ENCODE results near the gene LMCD1. TPM values are rescaled to one million over a fixed set of nuclear protein-coding genes. Genes with fewer than 3 reads are reported as not detected.

The LMCD1 gene
- total RNA-seq, 1 donor from 2014 or later: 1.3 TPM

GRCh38 chr3:8489278-8489792 is 12.3 kb upstream of the LMCD1 start:
- TF ChIP-seq CTCF (IDR thresholded peaks at IDR 0.05; ENCODE audit: partially characterized antibody, unreplicated experiment): no peak
- Mint-ChIP-seq H3K36me3 (ENCODE audit: unreplicated experiment) (peaks cover 4% of the 10 kb centered on the region), H3K9me3 (ENCODE audit: unreplicated experiment) (no peaks in the 10 kb centered on the region), H3K27ac (ENCODE audit: unreplicated experiment) (no peak overlapping the region), H3K4me3 (ENCODE audit: unreplicated experiment) (no peak overlapping the region), H3K4me1 (ENCODE audit: low read depth, unreplicated experiment) (peaks cover 2% of the 10 kb centered on the region), H3K27me3 (ENCODE audit: unreplicated experiment) (peaks cover 2% of the 10 kb centered on the region)
- DNase-seq: no peak

- no peaks in the 10 kb centered on the region for H3K36me3 Mint-ChIP-seq (ENCODE audit: unreplicated experiment)
- H3K4me1 Mint-ChIP-seq (ENCODE audit: low read depth, unreplicated experiment): peaks cover 2% of the 10 kb centered on the region
- no peak for TF ChIP-seq CTCF (IDR thresholded peaks at IDR 0.05; ENCODE audit: partially characterized antibody, unreplicated experiment)
- H3K9me3 Mint-ChIP-seq (ENCODE audit: unreplicated experiment): no peaks in the 10 kb centered on the region
- DNase-seq: no peak
- H3K27ac Mint-ChIP-seq (ENCODE audit: unreplicated experiment): no peak overlapping the region
- no peak overlapping the region for H3K4me3 Mint-ChIP-seq (ENCODE audit: unreplicated experiment)
- H3K27me3 Mint-ChIP-seq (ENCODE audit: unreplicated experiment): peaks cover 2% of the 10 kb centered on the region
These were observed 11.5 kb upstream of the LMCD1 start for GRCh38 chr3:8490079-8490552.

DNA sequence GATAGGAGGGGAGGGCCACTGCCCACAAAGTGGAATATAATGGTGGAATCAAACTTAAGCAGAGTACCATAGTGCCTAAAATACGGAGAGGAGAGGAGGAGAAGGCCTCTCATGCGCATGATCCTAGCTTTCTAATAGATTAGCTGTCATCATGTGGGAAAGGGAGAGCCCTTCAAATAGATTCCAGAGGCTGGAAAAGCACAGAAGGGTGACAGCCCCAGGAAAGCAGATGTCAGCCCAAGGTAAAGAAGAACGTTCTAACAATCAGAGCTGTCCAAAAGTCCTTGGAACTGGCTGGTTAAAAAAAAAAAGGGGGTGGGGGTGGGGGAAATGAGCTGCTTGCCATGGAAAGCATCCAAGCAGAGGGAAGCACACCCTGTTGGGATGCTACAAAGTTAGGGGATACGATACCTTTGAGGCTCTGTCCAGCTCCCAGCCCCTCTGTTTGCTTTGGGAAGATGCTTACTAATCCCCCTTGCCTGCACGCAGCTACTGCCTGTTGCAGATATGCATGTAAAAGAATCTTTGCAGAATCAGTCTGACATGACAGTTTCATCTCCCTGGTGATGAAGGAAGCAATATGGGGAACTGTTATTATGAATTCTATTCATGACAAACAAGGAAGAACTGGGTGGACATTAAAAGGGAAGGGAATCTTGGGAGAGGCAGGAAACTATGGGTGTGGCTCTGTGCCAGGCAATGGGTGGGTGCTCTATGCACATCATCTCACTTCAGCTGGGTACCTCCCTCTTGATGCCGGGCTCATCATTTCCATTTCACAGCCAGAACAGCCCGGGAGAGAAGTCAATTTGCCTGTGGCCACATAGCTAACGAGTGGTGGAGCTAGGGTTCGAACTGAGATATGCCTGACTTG is 10.1 kb upstream of the LMCD1 start:
- no peak overlapping the region for H3K27ac Mint-ChIP-seq (ENCODE audit: unreplicated experiment)
- TF ChIP-seq CTCF (IDR thresholded peaks at IDR 0.05; ENCODE audit: partially characterized antibody, unreplicated experiment): no peak
- H3K4me3 Mint-ChIP-seq (ENCODE audit: unreplicated experiment): no peak overlapping the region
- DNase-seq: no peak
- peaks cover 2% of the 10 kb centered on the region for H3K27me3 Mint-ChIP-seq (ENCODE audit: unreplicated experiment)
- peaks cover 2% of the 10 kb centered on the region for H3K4me1 Mint-ChIP-seq (ENCODE audit: low read depth, unreplicated experiment)
- H3K36me3 Mint-ChIP-seq (ENCODE audit: unreplicated experiment): no peaks in the 10 kb centered on the region
- H3K9me3 Mint-ChIP-seq (ENCODE audit: unreplicated experiment): no peaks in the 10 kb centered on the region

GRCh38 chr3:8492744-8493511 is 8.7 kb upstream of the LMCD1 start:
- no peak for DNase-seq
- H3K4me3 Mint-ChIP-seq (ENCODE audit: unreplicated experiment): no peak overlapping the region
- H3K9me3 Mint-ChIP-seq (ENCODE audit: unreplicated experiment): no peaks in the 10 kb centered on the region
- no peak overlapping the region for H3K27ac Mint-ChIP-seq (ENCODE audit: unreplicated experiment)
- no peaks in the 10 kb centered on the region for H3K36me3 Mint-ChIP-seq (ENCODE audit: unreplicated experiment)
- peaks cover 2% of the 10 kb centered on the region for H3K4me1 Mint-ChIP-seq (ENCODE audit: low read depth, unreplicated experiment)
- peaks cover 3% of the 10 kb centered on the region for H3K27me3 Mint-ChIP-seq (ENCODE audit: unreplicated experiment)
- TF ChIP-seq CTCF (IDR thresholded peaks at IDR 0.05; ENCODE audit: partially characterized antibody, unreplicated experiment): no peak
